H1 (cell line): ENCODE data around the gene GRIN2C. TPM values are rescaled to one million over a fixed set of nuclear protein-coding genes. Genes with fewer than 3 reads are reported as not detected.

Experiments
- CTCF ChIA-PET: fragments of 300-600 bp; sonication (Branson Sonifier 250); formaldehyde crosslinking; loops from one replicate; lab custom pipeline; 2021; ENCODE audit not compliant: partially characterized antibody; lab: Charles Lee
- POLR2A ChIA-PET: fragments of 300-600 bp; sonication (Branson Sonifier 250); formaldehyde crosslinking; loops from one replicate; lab custom pipeline; 2021; ENCODE audit warnings: inconsistent platforms; ENCODE audit not compliant: partially characterized antibody; lab: Charles Lee
- DNase-seq, 2 experiments: peaks; one replicate each; pipeline versions ENCODE4 v3.0.0 to v3.0.0-alpha.2; 2010 to 2022; ENCODE audit warnings: low spot score in 2 of 2, low read depth in 1 of 2, mixed read lengths in 1 of 2
- FAIRE-seq: peaks from 2 replicates; lab custom pipeline; 2011; peaks lifted over from hg19 to GRCh38; lab: Jason Lieb, UNC
- H2AFZ ChIP-seq: 2 replicates; pipeline ENCODE4 v1.8.1; 2012; ENCODE audit warnings: low read length, inconsistent platforms
- H2AK5ac ChIP-seq: 2 replicates; pipeline ENCODE4 v1.6.1; 2013; ENCODE audit warnings: low read depth, low read length
- H2BK120ac ChIP-seq: replicated peaks from 2 replicates; pipeline ENCODE3; 2013; ENCODE audit warnings: low read depth, low read length, inconsistent platforms
- H2BK12ac ChIP-seq: 2 replicates; pipeline ENCODE4 v1.6.1; 2013; ENCODE audit warnings: low read depth, low read length
- H2BK15ac ChIP-seq: 2 replicates; pipeline ENCODE4 v1.6.1; 2013; ENCODE audit warnings: low read length
- H2BK20ac ChIP-seq: 2 replicates; pipeline ENCODE4 v1.6.1; 2013; ENCODE audit warnings: low read length
- H2BK5ac ChIP-seq: 2 replicates; pipeline ENCODE4 v1.6.1; 2013; ENCODE audit warnings: low read depth, low read length
- H3K14ac ChIP-seq: 2 replicates; pipeline ENCODE4 v1.6.1; 2013; ENCODE audit warnings: inconsistent platforms; ENCODE audit not compliant: insufficient read length
- H3K18ac ChIP-seq: 2 replicates; pipeline ENCODE4 v1.6.1; 2013; ENCODE audit warnings: low read length; ENCODE audit errors: extremely low read depth
- H3K23ac ChIP-seq: 2 replicates; pipeline ENCODE4 v1.6.1; 2013; ENCODE audit warnings: inconsistent platforms; ENCODE audit not compliant: insufficient read length
- H3K23me2 ChIP-seq: 2 replicates; pipeline ENCODE4 v1.6.1; 2013; ENCODE audit warnings: low read depth, low read length
- H3K27ac ChIP-seq: 2 replicates; pipeline ENCODE4 v1.6.1; 2011; ENCODE audit warnings: low read depth, low read length, inconsistent platforms
- H3K27me3 ChIP-seq, 4 experiments: replicated peaks in 1 of 4; 1 replicate in 1 of 4; 2 replicates in 3 of 4; pipeline versions ENCODE4 v1.6.1 to v1.8.1; 2011 to 2013; ENCODE audit warnings: low read length in 3 of 4, mild to moderate bottlenecking in 3 of 4, inconsistent platforms in 2 of 4, mixed read lengths in 2 of 4, moderate library complexity in 1 of 4; ENCODE audit not compliant: control insufficient read depth in 3 of 4, insufficient read depth in 3 of 4; ENCODE audit errors: extremely low read depth in 1 of 4
- H3K36me3 ChIP-seq, 4 experiments: 2 replicates each; pipeline versions ENCODE4 v1.6.1 to v1.8.1; 2011 to 2013; ENCODE audit warnings: mild to moderate bottlenecking in 4 of 4, low read length in 3 of 4, moderate library complexity in 2 of 4, control low read depth in 1 of 4, inconsistent platforms in 1 of 4; ENCODE audit not compliant: insufficient read depth in 4 of 4, control insufficient read depth in 2 of 4
- H3K4ac ChIP-seq: replicated peaks from 2 replicates; pipeline ENCODE3; 2013; ENCODE audit warnings: low read length, low read depth, mixed read lengths, inconsistent platforms; ENCODE audit not compliant: insufficient read length
- H3K4me1 ChIP-seq, 4 experiments: replicated peaks in 1 of 4; 1 replicate in 1 of 4; 2 replicates in 3 of 4; pipeline versions ENCODE4 v1.6.1 to v1.8.1; 2011 to 2013; ENCODE audit warnings: low read length in 3 of 4, inconsistent platforms in 2 of 4, mixed read lengths in 1 of 4; ENCODE audit not compliant: insufficient read depth in 4 of 4, control insufficient read depth in 3 of 4
- H3K4me2 ChIP-seq, 2 experiments: 2 replicates each; pipeline versions ENCODE4 v1.6.1 to v1.8.1; 2011 to 2013; ENCODE audit warnings: low read depth in 2 of 2, low read length in 2 of 2, control low read depth in 1 of 2, inconsistent platforms in 1 of 2, mild to moderate bottlenecking in 1 of 2; ENCODE audit not compliant: insufficient read depth in 1 of 2
- H3K4me3 ChIP-seq, 4 experiments: fragments of 200-600, 300-600 bp in 1 of 4; sonication (generic), shearing (Covaris generic), sonication (Bioruptor Twin) in 1 of 4; 2 replicates each; pipeline versions ENCODE4 v1.5.1 to v1.8.1; 2011 to 2016; ENCODE audit warnings: low read length in 4 of 4, low read depth in 3 of 4, control low read depth in 2 of 4, inconsistent platforms in 2 of 4, mild to moderate bottlenecking in 2 of 4, mixed read lengths in 1 of 4, moderate library complexity in 1 of 4; ENCODE audit not compliant: insufficient read depth in 2 of 4; ENCODE audit errors: extremely low read depth in 1 of 4
- H3K56ac ChIP-seq: replicated peaks from 2 replicates; pipeline ENCODE3; 2013; ENCODE audit warnings: low read depth, mild to moderate bottlenecking, mixed read lengths, low read length, inconsistent platforms; ENCODE audit not compliant: insufficient read length
- H3K79me1 ChIP-seq: 2 replicates; pipeline ENCODE4 v1.6.1; 2013; ENCODE audit warnings: low read depth, low read length, control low read depth
- H3K79me2 ChIP-seq, 2 experiments: 2 replicates each; pipeline versions ENCODE4 v1.6.1 to v1.8.1; 2012 to 2013; ENCODE audit warnings: low read length in 2 of 2, mild to moderate bottlenecking in 2 of 2, inconsistent platforms in 1 of 2; ENCODE audit not compliant: insufficient read depth in 2 of 2, control insufficient read depth in 1 of 2
- H3K9ac ChIP-seq, 4 experiments: replicated peaks in 1 of 4; 1 replicate in 1 of 4; 2 replicates in 3 of 4; pipeline versions ENCODE4 v1.6.1 to v1.8.1; 2011 to 2013; ENCODE audit warnings: low read depth in 3 of 4, low read length in 3 of 4, control low read depth in 2 of 4, mild to moderate bottlenecking in 2 of 4, moderate library complexity in 2 of 4, inconsistent platforms in 1 of 4; ENCODE audit errors: extremely low read depth in 1 of 4
- H3K9me3 ChIP-seq, 2 experiments: 2 replicates each; pipeline versions ENCODE4 v1.6.1 to v1.8.1; 2012 to 2013; ENCODE audit warnings: mild to moderate bottlenecking in 2 of 2, moderate library complexity in 2 of 2, control low read depth in 1 of 2, inconsistent platforms in 1 of 2, low read depth in 1 of 2, low read length in 1 of 2, mixed read lengths in 1 of 2; ENCODE audit not compliant: insufficient read depth in 2 of 2
- H4K20me1 ChIP-seq, 2 experiments: replicated peaks in 1 of 2; 2 replicates each; pipeline versions ENCODE3 to v1.8.1; 2011 to 2013; ENCODE audit warnings: inconsistent platforms in 2 of 2, low read length in 2 of 2, mild to moderate bottlenecking in 1 of 2; ENCODE audit not compliant: insufficient read depth in 2 of 2, control insufficient read depth in 1 of 2
- H4K5ac ChIP-seq: 2 replicates; pipeline ENCODE4 v1.6.1; 2013; ENCODE audit warnings: low read length, low read depth, mixed read lengths, inconsistent platforms; ENCODE audit not compliant: insufficient read length
- H4K8ac ChIP-seq: 2 replicates; pipeline ENCODE4 v1.8.0; 2013; ENCODE audit warnings: mild to moderate bottlenecking, moderate library complexity, low read length, inconsistent platforms; ENCODE audit not compliant: insufficient read depth; ENCODE audit errors: extremely low read depth
- H4K91ac ChIP-seq: replicated peaks from 2 replicates; pipeline ENCODE3; 2013; ENCODE audit warnings: low read length, mixed read lengths, inconsistent platforms; ENCODE audit not compliant: insufficient read length
- CREB1 ChIP-seq: IDR thresholded peaks from 2 replicates; pipeline ENCODE4 v1.6.1; 2012; ENCODE audit warnings: inconsistent platforms
- EGR1 ChIP-seq: IDR thresholded peaks from 2 replicates; pipeline ENCODE4 v1.6.1; 2011; ENCODE audit warnings: low read depth, low read length, borderline replicate concordance
- NANOG ChIP-seq: IDR thresholded peaks from 2 replicates; pipeline ENCODE4 v1.6.1; 2011; ENCODE audit warnings: low read length, low read depth, mild to moderate bottlenecking, inconsistent platforms; ENCODE audit not compliant: insufficient read depth, poor library complexity, severe bottlenecking
- RFX5 ChIP-seq: IDR thresholded peaks from 2 replicates; pipeline ENCODE4 v1.6.1; 2011; ENCODE audit warnings: low read depth, low read length, improper control_type of control experiment, borderline replicate concordance
- SAP30 ChIP-seq: fragments of 300-600 bp; sonication (generic); IDR thresholded peaks from 2 replicates; pipeline ENCODE4 v1.7.1; 2012; ENCODE audit warnings: low read length, moderate library complexity, mild to moderate bottlenecking, inconsistent platforms; ENCODE audit not compliant: insufficient read depth, insufficient replicate concordance
- SP4 ChIP-seq: IDR thresholded peaks from 2 replicates; pipeline ENCODE4 v1.6.1; 2012; ENCODE audit warnings: low read length, inconsistent platforms
- WGBS, 2 experiments: shearing (Covaris generic) in 1 of 2; methylation state at CpG; one replicate each; pipeline versions ENCODE4 v1.1.6 to v1.1.7; 2013 to 2015; ENCODE audit warnings: low lambda C conversion rate in 2 of 2, mixed read lengths in 2 of 2, inconsistent platforms in 1 of 2, low coverage in 1 of 2, missing lambda C conversion rate in 1 of 2; ENCODE audit not compliant: insufficient replicate concordance in 2 of 2, insufficient coverage in 1 of 2, insufficient read length in 1 of 2; ENCODE audit errors: extremely low coverage in 1 of 2, missing lambda C conversion rate in 1 of 2; 5-methylcytosine and 5-hydroxymethylcytosine counted together
- polyA plus RNA-seq, 7 experiments: library from polyadenylated mRNA; depleted of rRNA in 3 of 7; stranded (reverse) in 5 of 7; unstranded in 2 of 7; fragments of >200 nt in 5 of 7; fragments of 200-250 nt in 2 of 7; gene quantifications; 1 replicate in 5 of 7; 2 replicates in 1 of 7; 4 replicates in 1 of 7; pipeline versions ENCODE4 v1.2.1 to v1.2.3, GENCODE V29; 2011 to 2013; ENCODE audit warnings: missing spikeins in 2 of 7, mixed read lengths in 2 of 7
- total RNA-seq: library from RNA; stranded (reverse); fragmentation: NEBNext Ultra II Directional; extraction: Animal tissue kit (Norgen Biotek cat#: 25700); gene quantifications from 2 replicates; pipeline ENCODE4 v1.2.1, GENCODE V29; 2021

Gene GRIN2C
- total and polyA plus RNA-seq, 2 of the 8 experiments (the other 6 are each of a cell fraction or from before 2014, with no cell fraction given), result 0.06 to 0.07 TPM

GRCh38 chr17:74832421-74832820 is 27.3 kb downstream of the GRIN2C start:
- Histone ChIP-seq H4K5ac (no peak overlapping the region), H2AFZ (no peak overlapping the region), H4K8ac (no peak overlapping the region), H3K79me1 (no peaks in the 10 kb centered on the region), H3K9me3 (no peaks in the 10 kb centered on the region), H3K79me2 (no peaks in the 10 kb centered on the region), H3K4me1 (no peaks in the 10 kb centered on the region; a peak in 1 of 7 replicates), H2AK5ac (no peak overlapping the region), H3K4me2 (no peak overlapping the region), H3K4me3 (no peak overlapping the region), H2BK20ac (no peak overlapping the region), H4K91ac (no peak overlapping the region), H3K56ac (no peak overlapping the region), H3K23me2 (no peaks in the 10 kb centered on the region), H4K20me1 (peaks cover 3 to 20% of the 10 kb centered on the region in 2 experiments), H2BK120ac (no peak overlapping the region), H3K9ac (no peak overlapping the region), H2BK15ac (no peak overlapping the region), H2BK5ac (no peak overlapping the region), H3K4ac (no peak overlapping the region), H3K18ac (no peak overlapping the region), H3K23ac (no peak overlapping the region), H3K27ac (no peak overlapping the region), H2BK12ac (no peak overlapping the region), H3K36me3 (peaks cover 0 to 5% (median 1%) of the 10 kb centered on the region in 4 experiments; a peak in 1 of 8 replicates), H3K14ac (no peak overlapping the region), H3K27me3 (no peaks in the 10 kb centered on the region; a peak in 1 of 7 replicates)
- TF ChIP-seq SAP30 (no peak), NANOG (no peak), CREB1 (no peak), SP4 (no peak), EGR1 (no peak), RFX5 (no peak)
- DNase-seq, result no peak
- CTCF ChIA-PET, result interaction anchor here (81.0 to 99.6 kb wide), 2 partner anchors 11 to 14 kb away, joined by 2981 read pairs; partner anchors contain the start of genes FDXR, GRIN2C and NAT9
- FAIRE-seq, result no peak
- POLR2A ChIA-PET, result interaction anchor here (0.6 to 0.9 kb wide), 2 partner anchors 12 to 92 kb away, joined by 3 to 4 read pairs; no protein-coding TSS in a partner anchor
- 78% methylated on average over 9 of the region's 9 CpGs; no CpG with 5 or more reads in 1 of the 2 experiments for WGBS, 2 experiments
